ENCODE results near the gene TM9SF3. TPM values are rescaled to one million over a fixed set of nuclear protein-coding genes. Genes with fewer than 3 reads are reported as not detected.

TM9SF3 gene
- total and polyA plus RNA-seq, 2 donors (not counting 1 experiment from before 2014, with no cell fraction given): 6.9 to 63.4 TPM

GRCh38 chr10:96626795-96627194, 40.0 kb upstream of the TM9SF3 start:
- DNase-seq: peak; percentile 42
- no peak for ATAC-seq (ENCODE audit: low read depth)
- POLR2A ChIA-PET: no interaction called here

GRCh38 chr10:96625173-96625572, 38.4 kb upstream of the TM9SF3 start:
- H4K20me1 ChIP-seq (ENCODE audit: control insufficient read depth, insufficient read depth, low read length, poor library complexity, severe bottlenecking): peaks cover 73% of the 10 kb centered on the region
- peak overlapping the region in 1 of 2 donors; percentile 12 for H3K27ac ChIP-seq (ENCODE audit: low read length in 2 of 2)
- ChIA-PET CTCF (no interaction called here), POLR2A (no interaction called here)
- no peaks in the 10 kb centered on the region for H3K9me3 ChIP-seq (ENCODE audit: control extremely low read depth in 1 of 3, control insufficient read depth in 2 of 3, insufficient read depth in 1 of 3, low read length in 2 of 3)
- Mint-ChIP-seq H3K4me1 (no peaks in the 10 kb centered on the region), H3K9me3 (ENCODE audit: insufficient read depth) (no peaks in the 10 kb centered on the region), H3K27me3 (no peaks in the 10 kb centered on the region), H3K27ac (no peak overlapping the region), H3K4me3 (no peak overlapping the region)
- DNase-seq (no peak), ATAC-seq (ENCODE audit: low read depth) (no peak)
- intact Hi-C loops (cut with micrococcal nuclease): loop anchor here (10.0 kb wide), 1 partner anchor 230 kb away; no protein-coding TSS in a partner anchor
- no peaks in the 10 kb centered on the region for H3K4me1 ChIP-seq (ENCODE audit: control insufficient read depth in 2 of 2, insufficient read depth in 2 of 2, low read length in 2 of 2)
- peaks cover 14 to 94% of the 10 kb centered on the region in 2 experiments for H3K36me3 ChIP-seq (replicated peaks in 1 of 2; ENCODE audit: control extremely low read depth in 1 of 2, control insufficient read depth in 1 of 2, extremely low read depth in 1 of 2, insufficient read depth in 2 of 2, low read length in 1 of 2)
- no peak overlapping the region for H3K4me3 ChIP-seq (ENCODE audit: control extremely low read depth in 1 of 5, extremely low read depth in 1 of 5, insufficient read depth in 1 of 5, low read depth in 2 of 5, low read length in 4 of 5)
- H3K27me3 ChIP-seq (replicated peaks in 1 of 4; ENCODE audit: control extremely low read depth in 1 of 4, control insufficient read depth in 3 of 4, insufficient read depth in 4 of 4, low read length in 3 of 4): no peaks in the 10 kb centered on the region
- H3K4me2 ChIP-seq (replicated peaks; ENCODE audit: low read depth, low read length, poor library complexity, severe bottlenecking): no peak overlapping the region
- H2AFZ ChIP-seq (ENCODE audit: insufficient read depth, low read depth, low read length, poor library complexity, severe bottlenecking): no peak overlapping the region
- TF ChIP-seq EZH2 (IDR thresholded peaks at IDR 0.05; ENCODE audit: borderline replicate concordance, insufficient read depth, low read depth, low read length, poor library complexity, severe bottlenecking): no peak
- no peak for TF ChIP-seq CTCF (IDR thresholded peaks at IDR 0.05)
- 80% methylated on average over 1 of the region's 1 CpG for WGBS (ENCODE audit: insufficient coverage)
- peaks cover 82% of the 10 kb centered on the region for H3K79me2 ChIP-seq (ENCODE audit: control insufficient read depth, insufficient read depth, low read length)
- H3K9ac ChIP-seq (ENCODE audit: low read length): no peak overlapping the region

More at GRCh38 chr10:96626795-96627194, 40.0 kb upstream of the TM9SF3 start:
- H4K20me1 ChIP-seq (ENCODE audit: control insufficient read depth, insufficient read depth, low read length, poor library complexity, severe bottlenecking): peaks cover 69% of the 10 kb centered on the region
- peaks cover under 1% of the 10 kb centered on the region for H3K4me1 Mint-ChIP-seq
- no peak overlapping the region for H2AFZ ChIP-seq (ENCODE audit: insufficient read depth, low read depth, low read length, poor library complexity, severe bottlenecking)
- no peaks in the 10 kb centered on the region for H3K9me3 ChIP-seq (ENCODE audit: control extremely low read depth in 1 of 3, control insufficient read depth in 2 of 3, insufficient read depth in 1 of 3, low read length in 2 of 3)
- peaks cover 14 to 94% of the 10 kb centered on the region in 2 experiments for H3K36me3 ChIP-seq (replicated peaks in 1 of 2; ENCODE audit: control extremely low read depth in 1 of 2, control insufficient read depth in 1 of 2, extremely low read depth in 1 of 2, insufficient read depth in 2 of 2, low read length in 1 of 2)
- WGBS (ENCODE audit: insufficient coverage): 94% methylated on average over 5 of the region's 5 CpGs
- no peak overlapping the region for H3K4me3 ChIP-seq (ENCODE audit: control extremely low read depth in 1 of 5, extremely low read depth in 1 of 5, insufficient read depth in 1 of 5, low read depth in 2 of 5, low read length in 4 of 5)
- no peaks in the 10 kb centered on the region for H3K27me3 Mint-ChIP-seq
- no peaks in the 10 kb centered on the region for H3K4me1 ChIP-seq (ENCODE audit: control insufficient read depth in 2 of 2, insufficient read depth in 2 of 2, low read length in 2 of 2)
- no peak overlapping the region for H3K9ac ChIP-seq (ENCODE audit: low read length)
- peaks cover 86% of the 10 kb centered on the region for H3K79me2 ChIP-seq (ENCODE audit: control insufficient read depth, insufficient read depth, low read length)
- no peaks in the 10 kb centered on the region for H3K9me3 Mint-ChIP-seq (ENCODE audit: insufficient read depth)
- H3K27ac ChIP-seq (ENCODE audit: low read length in 2 of 2): peak overlapping the region in 1 of 2 donors; percentile 36
- no peaks in the 10 kb centered on the region for H3K27me3 ChIP-seq (replicated peaks in 1 of 4; ENCODE audit: control extremely low read depth in 1 of 4, control insufficient read depth in 3 of 4, insufficient read depth in 4 of 4, low read length in 3 of 4)
- intact Hi-C loops (cut with micrococcal nuclease): loop anchor here (10.0 kb wide), 1 partner anchor 232 kb away; no protein-coding TSS in a partner anchor
- no peak for TF ChIP-seq CTCF (IDR thresholded peaks at IDR 0.05)
- no peak for TF ChIP-seq EZH2 (IDR thresholded peaks at IDR 0.05; ENCODE audit: borderline replicate concordance, insufficient read depth, low read depth, low read length, poor library complexity, severe bottlenecking)
- CTCF ChIA-PET: interaction anchor here (1.1 kb wide), 1 partner anchor 411 kb away, joined by 3 read pairs; no protein-coding TSS in a partner anchor
- no peak overlapping the region for H3K4me2 ChIP-seq (replicated peaks; ENCODE audit: low read depth, low read length, poor library complexity, severe bottlenecking)
- no peak overlapping the region for H3K4me3 Mint-ChIP-seq
- H3K27ac Mint-ChIP-seq: peak overlapping the region; percentile 37
